ENCODE data around the gene ULBP3. TPM values are rescaled to one million over a fixed set of nuclear protein-coding genes. Genes with fewer than 3 reads are reported as not detected.

Gene ULBP3
- total and polyA plus RNA-seq, 12 donors: 0.52 to 2.1 (median 1.1) TPM; not detected in 1

DNA sequence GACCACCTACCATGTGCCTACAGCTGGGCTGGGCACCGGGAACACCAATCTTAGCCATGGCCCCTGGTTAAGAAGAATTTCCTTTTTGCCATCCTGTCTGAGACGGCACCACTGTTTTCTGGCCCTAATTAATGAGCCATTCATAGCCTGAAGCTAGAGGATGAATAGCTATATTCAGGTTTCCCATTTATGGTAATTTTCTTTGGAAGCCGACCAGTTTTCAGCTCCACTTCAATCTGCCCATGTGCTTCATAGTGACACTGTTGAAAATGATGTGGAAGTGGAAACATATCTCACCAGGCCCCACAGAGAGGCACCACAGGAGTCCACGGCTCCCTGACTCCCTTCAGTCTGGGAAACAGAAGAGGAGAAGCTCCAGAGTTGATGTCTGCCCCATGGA, 22.6 kb upstream of the ULBP3 start:
- no peak for ATAC-seq
- 54 to 67% methylated on average over 4 of the region's 4 CpGs for WGBS, 2 donors
- TF ChIP-seq, protein P1, sequence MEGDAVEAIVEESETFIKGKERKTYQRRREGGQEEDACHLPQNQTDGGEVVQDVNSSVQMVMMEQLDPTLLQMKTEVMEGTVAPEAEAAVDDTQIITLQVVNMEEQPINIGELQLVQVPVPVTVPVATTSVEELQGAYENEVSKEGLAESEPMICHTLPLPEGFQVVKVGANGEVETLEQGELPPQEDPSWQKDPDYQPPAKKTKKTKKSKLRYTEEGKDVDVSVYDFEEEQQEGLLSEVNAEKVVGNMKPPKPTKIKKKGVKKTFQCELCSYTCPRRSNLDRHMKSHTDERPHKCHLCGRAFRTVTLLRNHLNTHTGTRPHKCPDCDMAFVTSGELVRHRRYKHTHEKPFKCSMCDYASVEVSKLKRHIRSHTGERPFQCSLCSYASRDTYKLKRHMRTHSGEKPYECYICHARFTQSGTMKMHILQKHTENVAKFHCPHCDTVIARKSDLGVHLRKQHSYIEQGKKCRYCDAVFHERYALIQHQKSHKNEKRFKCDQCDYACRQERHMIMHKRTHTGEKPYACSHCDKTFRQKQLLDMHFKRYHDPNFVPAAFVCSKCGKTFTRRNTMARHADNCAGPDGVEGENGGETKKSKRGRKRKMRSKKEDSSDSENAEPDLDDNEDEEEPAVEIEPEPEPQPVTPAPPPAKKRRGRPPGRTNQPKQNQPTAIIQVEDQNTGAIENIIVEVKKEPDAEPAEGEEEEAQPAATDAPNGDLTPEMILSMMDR (IDR thresholded peaks at IDR 0.05): no peak

DNA sequence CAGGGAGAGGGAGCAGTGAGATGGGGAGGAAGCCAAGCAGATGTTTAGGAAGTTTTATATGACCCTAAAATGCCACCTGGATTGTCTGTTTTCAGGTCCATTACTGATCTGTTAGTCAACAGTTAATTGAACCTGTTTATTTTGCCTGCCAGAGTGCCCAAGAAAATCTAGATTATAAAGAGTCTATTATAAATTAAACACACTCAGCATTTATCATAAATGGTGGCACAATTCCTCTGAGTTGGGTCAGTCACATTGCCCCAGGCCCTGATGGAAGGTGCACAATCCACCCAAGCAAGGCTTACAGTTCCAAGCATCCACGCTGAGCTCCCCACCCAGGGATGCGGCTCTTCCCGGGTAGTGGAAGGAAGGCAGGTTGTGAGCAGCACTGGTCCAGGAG, 21.4 kb upstream of the ULBP3 start:
- no peaks in the 10 kb centered on the region for H3K9me3 ChIP-seq
- WGBS, 2 donors: 94 to 97% methylated on average over 3 of the region's 3 CpGs
- intact Hi-C loops (cut with DNase I): no loop called here
- H3K4me1 ChIP-seq: no peaks in the 10 kb centered on the region
- no peak for ATAC-seq
- H3K27me3 ChIP-seq: peaks cover 0 to 37% (median 0%) of the 10 kb centered on the region in 7 donors
- H3K36me3 ChIP-seq: no peaks in the 10 kb centered on the region
- H3K27ac ChIP-seq: no peak overlapping the region
- no peak for DNase-seq
- H3K4me3 ChIP-seq: no peak overlapping the region
- TF ChIP-seq, protein P1 (IDR thresholded peaks at IDR 0.05): no peak

More for the DNA sequence above, 22.6 kb upstream of the ULBP3 start:
- Histone ChIP-seq H3K4me3 (no peak overlapping the region), H3K27me3 (peaks cover 0 to 40% (median 0%) of the 10 kb centered on the region in 7 donors), H3K9me3 (no peaks in the 10 kb centered on the region), H3K4me1 (no peaks in the 10 kb centered on the region), H3K27ac (no peak overlapping the region), H3K36me3 (no peaks in the 10 kb centered on the region)
- intact Hi-C loops (cut with DNase I): no loop called here
- no peak for DNase-seq

DNA sequence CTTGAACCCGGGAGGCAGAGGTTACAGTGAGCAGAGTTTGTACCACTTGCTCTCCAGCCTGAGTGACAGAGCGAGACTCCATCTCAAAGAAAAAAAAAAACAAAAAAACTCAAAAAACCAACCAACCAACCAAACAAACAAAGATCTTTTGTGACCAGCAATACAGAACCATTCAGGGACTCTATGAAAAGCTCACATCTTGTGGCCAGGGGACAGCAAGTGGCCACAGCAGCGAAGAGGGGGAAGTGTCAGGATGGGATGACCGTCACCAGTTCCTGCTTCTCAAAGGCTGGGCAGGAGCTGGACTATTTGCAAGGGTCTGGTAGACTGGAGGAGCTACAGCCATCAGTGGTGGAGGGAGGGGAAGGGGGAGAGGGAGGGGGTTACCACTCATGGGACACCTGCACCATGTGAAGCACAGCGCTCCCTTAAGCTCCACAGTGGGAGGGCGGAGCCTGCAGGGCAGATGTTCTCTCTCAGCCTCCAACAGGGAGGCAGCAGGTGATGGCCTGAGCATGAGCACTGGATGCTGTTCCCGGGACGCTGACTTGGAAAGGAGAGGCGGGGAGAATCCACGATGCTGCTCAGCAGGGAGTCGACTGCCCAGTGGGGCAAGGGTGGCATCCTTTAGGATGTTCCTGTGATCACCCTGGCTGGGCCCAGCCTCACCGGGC, 19.7 kb upstream of the ULBP3 start:
- H3K27me3 ChIP-seq: peaks cover 0 to 47% (median 0%) of the 10 kb centered on the region in 7 donors
- no peaks in the 10 kb centered on the region for H3K36me3 ChIP-seq
- no peak for DNase-seq
- H3K4me1 ChIP-seq: no peaks in the 10 kb centered on the region
- intact Hi-C loops (cut with DNase I): loop anchor here in 1 of 10 donors (10.0 kb wide), 1 partner anchor 726 kb away; no protein-coding TSS in a partner anchor
- H3K27ac ChIP-seq: no peak overlapping the region
- ATAC-seq: no peak
- 87% methylated on average over 12 of the region's 12 CpGs for WGBS, 2 donors
- TF ChIP-seq, protein P1 (IDR thresholded peaks at IDR 0.05): no peak
- H3K4me3 ChIP-seq: no peak overlapping the region
- H3K9me3 ChIP-seq: no peaks in the 10 kb centered on the region

GRCh38 chr6:150087336-150087735, 18.4 kb upstream of the ULBP3 start:
- no peak for ATAC-seq
- Histone ChIP-seq H3K9me3 (no peaks in the 10 kb centered on the region), H3K27ac (no peak overlapping the region), H3K4me3 (no peak overlapping the region), H3K27me3 (peaks cover 0 to 53% (median 0%) of the 10 kb centered on the region in 7 donors), H3K4me1 (no peaks in the 10 kb centered on the region), H3K36me3 (no peaks in the 10 kb centered on the region)
- WGBS, 2 donors: 100% methylated on average over 1 of the region's 1 CpG
- DNase-seq: no peak
- TF ChIP-seq, protein P1 (IDR thresholded peaks at IDR 0.05): no peak
- intact Hi-C loops (cut with DNase I): loop anchor here in 1 of 10 donors (10.0 kb wide), 1 partner anchor 727 kb away; no protein-coding TSS in a partner anchor

Data from heart right ventricle (tissue), 16 donors.